Measurements from ENCODE around the gene FDX2. TPM values are rescaled to one million over a fixed set of nuclear protein-coding genes. Genes with fewer than 3 reads are reported as not detected.

The FDX2 gene
- total RNA-seq, 1 donor from 2014 or later, result 27.4 TPM

- Mint-ChIP-seq H3K9me3 (ENCODE audit: unreplicated experiment) (no peaks in the 10 kb centered on the region), H3K4me1 (ENCODE audit: unreplicated experiment) (peaks cover 49% of the 10 kb centered on the region), H3K27me3 (ENCODE audit: unreplicated experiment) (peaks cover 72% of the 10 kb centered on the region), H3K4me3 (ENCODE audit: unreplicated experiment) (peak overlapping the region; percentile 72), H3K27ac (ENCODE audit: unreplicated experiment) (no peak overlapping the region), H3K36me3 (ENCODE audit: unreplicated experiment) (peaks cover 2% of the 10 kb centered on the region)
- TF ChIP-seq, protein P1, sequence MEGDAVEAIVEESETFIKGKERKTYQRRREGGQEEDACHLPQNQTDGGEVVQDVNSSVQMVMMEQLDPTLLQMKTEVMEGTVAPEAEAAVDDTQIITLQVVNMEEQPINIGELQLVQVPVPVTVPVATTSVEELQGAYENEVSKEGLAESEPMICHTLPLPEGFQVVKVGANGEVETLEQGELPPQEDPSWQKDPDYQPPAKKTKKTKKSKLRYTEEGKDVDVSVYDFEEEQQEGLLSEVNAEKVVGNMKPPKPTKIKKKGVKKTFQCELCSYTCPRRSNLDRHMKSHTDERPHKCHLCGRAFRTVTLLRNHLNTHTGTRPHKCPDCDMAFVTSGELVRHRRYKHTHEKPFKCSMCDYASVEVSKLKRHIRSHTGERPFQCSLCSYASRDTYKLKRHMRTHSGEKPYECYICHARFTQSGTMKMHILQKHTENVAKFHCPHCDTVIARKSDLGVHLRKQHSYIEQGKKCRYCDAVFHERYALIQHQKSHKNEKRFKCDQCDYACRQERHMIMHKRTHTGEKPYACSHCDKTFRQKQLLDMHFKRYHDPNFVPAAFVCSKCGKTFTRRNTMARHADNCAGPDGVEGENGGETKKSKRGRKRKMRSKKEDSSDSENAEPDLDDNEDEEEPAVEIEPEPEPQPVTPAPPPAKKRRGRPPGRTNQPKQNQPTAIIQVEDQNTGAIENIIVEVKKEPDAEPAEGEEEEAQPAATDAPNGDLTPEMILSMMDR (IDR thresholded peaks at IDR 0.05), result no peak
- peak; percentile 88 for DNase-seq (ENCODE audit: extremely low spot score, unreplicated experiment)
These were observed 23.5 kb downstream of the FDX2 start for GRCh38 chr19:10292206-10292788.

- TF ChIP-seq, protein P1 (IDR thresholded peaks at IDR 0.05), result no peak
- Mint-ChIP-seq H3K4me3 (ENCODE audit: unreplicated experiment) (peak overlapping the region; percentile 72), H3K36me3 (ENCODE audit: unreplicated experiment) (peaks cover 2% of the 10 kb centered on the region), H3K9me3 (ENCODE audit: unreplicated experiment) (no peaks in the 10 kb centered on the region), H3K27ac (ENCODE audit: unreplicated experiment) (no peak overlapping the region), H3K27me3 (ENCODE audit: unreplicated experiment) (peaks cover 70% of the 10 kb centered on the region), H3K4me1 (ENCODE audit: unreplicated experiment) (peaks cover 52% of the 10 kb centered on the region)
- peak; percentile 83 for DNase-seq (ENCODE audit: extremely low spot score, unreplicated experiment)
These were observed 24.1 kb downstream of the FDX2 start for GRCh38 chr19:10291554-10292205.

GRCh38 chr19:10290876-10291553 lies 24.8 kb downstream of the FDX2 start:
- H3K4me3 Mint-ChIP-seq (ENCODE audit: unreplicated experiment), result peak overlapping the region; percentile 72
- TF ChIP-seq, protein P1 (IDR thresholded peaks at IDR 0.05), result no peak
- H3K27ac Mint-ChIP-seq (ENCODE audit: unreplicated experiment), result no peak overlapping the region
- H3K9me3 Mint-ChIP-seq (ENCODE audit: unreplicated experiment), result no peaks in the 10 kb centered on the region
- H3K27me3 Mint-ChIP-seq (ENCODE audit: unreplicated experiment), result peaks cover 68% of the 10 kb centered on the region
- DNase-seq (ENCODE audit: extremely low spot score, unreplicated experiment), result peak; percentile 83
- peaks cover 2% of the 10 kb centered on the region for H3K36me3 Mint-ChIP-seq (ENCODE audit: unreplicated experiment)
- peaks cover 52% of the 10 kb centered on the region for H3K4me1 Mint-ChIP-seq (ENCODE audit: unreplicated experiment)

DNA sequence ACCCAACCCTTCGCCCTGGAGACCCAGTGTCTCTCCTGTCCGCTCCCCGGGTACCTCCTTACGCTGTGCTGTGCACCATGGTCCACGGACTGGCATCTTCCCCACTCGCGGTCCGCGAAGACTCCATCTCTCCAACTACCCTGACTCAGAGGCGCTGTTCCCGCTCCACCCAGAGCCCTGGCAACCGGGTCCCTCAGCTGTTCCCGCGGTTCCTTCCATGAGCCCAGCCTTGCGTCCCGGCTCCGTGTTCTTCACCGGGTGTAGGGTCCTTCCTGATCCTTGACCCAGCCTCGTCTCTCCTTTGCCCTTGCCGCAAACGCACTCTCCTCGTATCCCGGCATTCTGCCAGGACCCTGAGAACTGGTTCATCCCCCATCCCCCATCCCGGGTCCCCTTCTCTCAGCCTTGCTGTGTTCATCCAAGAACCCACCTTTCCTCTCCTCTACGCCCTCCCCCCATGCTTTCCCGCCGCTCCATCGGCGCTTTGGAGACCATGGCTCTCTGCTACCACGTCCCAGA lies 25.4 kb downstream of the FDX2 start:
- Mint-ChIP-seq H3K36me3 (ENCODE audit: unreplicated experiment) (peaks cover 4% of the 10 kb centered on the region), H3K27me3 (ENCODE audit: unreplicated experiment) (peaks cover 63% of the 10 kb centered on the region), H3K4me1 (ENCODE audit: unreplicated experiment) (peaks cover 47% of the 10 kb centered on the region), H3K9me3 (ENCODE audit: unreplicated experiment) (no peaks in the 10 kb centered on the region), H3K4me3 (ENCODE audit: unreplicated experiment) (peak overlapping the region; percentile 72), H3K27ac (ENCODE audit: unreplicated experiment) (no peak overlapping the region)
- no peak for DNase-seq (ENCODE audit: extremely low spot score, unreplicated experiment)
- TF ChIP-seq, protein P1 (IDR thresholded peaks at IDR 0.05), result no peak
